GM21737 (cell line): Measurements from ENCODE around the gene NTSR1.

Experiments used
- ATAC-seq: cut with Tn5 transposase; IDR thresholded peaks from one replicate; pipeline ENCODE4 v1.9.1; 2021; ENCODE audit warnings: mild to moderate bottlenecking, moderate library complexity; ENCODE audit not compliant: unreplicated experiment

The NTSR1 gene

DNA sequence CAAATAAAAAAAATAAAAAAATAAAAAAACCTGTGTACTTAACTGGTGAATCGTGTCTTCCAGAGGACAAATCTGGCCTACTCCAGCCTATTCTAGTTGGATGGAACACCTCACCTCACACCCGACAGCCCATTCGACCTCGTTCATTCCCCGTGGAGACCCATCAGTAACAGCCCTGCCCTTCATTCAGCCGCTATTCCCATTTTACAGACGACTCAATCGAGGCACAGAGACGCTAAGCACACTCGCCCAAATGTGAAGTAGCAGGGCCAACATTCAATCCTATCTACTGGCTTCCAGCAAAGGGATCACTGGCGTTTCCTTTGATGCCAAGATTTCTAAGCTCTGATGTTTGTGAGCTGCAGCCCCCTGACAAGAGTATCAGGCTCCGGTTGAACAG, 1.8 kb upstream of the NTSR1 start:
- no peak for ATAC-seq

- ATAC-seq: no peak
Observed at GRCh38 chr20:62707276-62707920, 1.2 kb upstream of the NTSR1 start.

DNA sequence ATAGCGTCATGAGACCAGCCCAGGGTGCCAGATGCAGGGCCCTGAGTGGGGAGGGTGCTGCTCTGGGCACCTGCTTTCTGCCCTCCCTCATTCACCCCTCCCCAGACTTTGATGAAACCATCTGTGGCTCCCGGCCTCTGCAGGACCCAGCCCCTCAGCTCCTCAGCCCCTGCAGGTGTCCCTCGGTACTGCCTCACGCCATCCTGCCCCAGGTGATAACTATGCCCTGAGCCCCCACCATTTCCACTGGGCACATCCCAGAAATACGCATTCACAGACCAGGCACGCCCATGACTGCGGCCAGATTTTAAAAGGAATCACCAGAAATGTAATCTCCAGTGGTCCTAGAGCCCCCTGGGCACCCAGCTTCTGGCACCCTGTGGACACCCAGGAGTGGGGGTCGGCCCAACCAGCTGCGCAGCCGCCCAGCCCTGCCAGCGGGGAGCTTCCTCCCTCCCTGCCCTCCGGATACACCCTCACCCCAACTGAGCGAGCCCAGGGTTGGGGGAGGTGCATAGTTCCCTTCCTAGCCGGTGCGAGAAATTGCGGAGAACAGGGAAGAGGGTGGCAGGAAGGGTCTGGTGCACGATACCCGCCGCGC, 615 bp upstream of the NTSR1 start:
- ATAC-seq: no peak

- no peak for ATAC-seq
Observed at GRCh38 chr20:62709537-62709905, 885 bp downstream of the NTSR1 start.

DNA sequence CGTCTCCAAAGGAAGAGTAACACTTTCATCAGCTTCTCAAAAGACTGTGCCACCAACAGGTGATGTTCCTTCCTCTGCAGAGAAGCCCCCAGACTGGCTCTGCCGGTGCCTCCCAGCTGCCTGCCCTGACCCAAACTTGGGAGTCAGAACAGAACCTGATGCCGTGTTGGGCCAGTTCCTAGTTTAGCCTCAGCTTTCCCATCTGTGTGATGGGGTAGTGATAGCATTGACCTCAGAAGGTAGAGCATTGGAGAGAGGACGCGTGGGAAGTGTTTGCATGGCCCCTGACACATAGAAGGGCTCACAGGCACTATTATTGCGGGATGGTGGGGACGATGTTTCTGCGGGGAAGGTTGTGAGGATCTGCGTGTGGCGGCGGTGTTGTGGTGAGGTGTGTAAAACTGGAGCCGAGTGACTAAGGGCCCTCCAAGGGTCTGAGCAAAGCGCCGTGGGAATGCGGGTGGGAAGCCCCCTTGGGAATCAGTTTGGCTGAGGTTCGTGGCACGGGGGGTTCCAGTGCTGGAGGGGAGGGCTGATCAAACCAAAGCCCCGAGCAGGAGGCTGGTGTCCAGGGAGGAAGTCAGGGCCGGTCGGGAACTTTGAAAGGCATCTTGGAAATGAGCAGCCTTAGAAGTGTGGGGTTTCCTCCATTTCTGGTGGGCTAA, 1.7 kb downstream of the NTSR1 start:
- ATAC-seq: no peak

GRCh38 chr20:62710886-62711702, 2.5 kb downstream of the NTSR1 start:
- no peak for ATAC-seq

DNA sequence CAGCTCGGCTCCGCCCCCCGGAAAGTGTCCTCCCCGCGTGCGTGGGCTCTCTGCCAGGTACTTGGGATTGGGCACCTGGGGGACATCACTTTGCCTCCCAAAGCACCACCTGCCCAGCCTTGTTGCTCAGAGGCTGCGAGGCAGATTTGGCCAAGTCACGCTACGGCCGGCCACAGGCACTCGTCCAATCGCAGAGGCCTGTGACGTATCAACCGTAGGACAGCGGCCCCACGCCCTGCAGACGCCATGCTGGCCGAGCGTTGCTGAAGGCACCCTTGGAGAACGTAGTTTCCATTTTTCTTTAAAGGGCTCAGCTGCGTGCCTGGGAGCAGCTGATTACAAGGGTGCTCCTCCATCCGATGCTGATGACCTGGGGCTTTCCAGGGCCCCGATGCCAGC, 3.1 kb downstream of the NTSR1 start:
- no peak for ATAC-seq

DNA sequence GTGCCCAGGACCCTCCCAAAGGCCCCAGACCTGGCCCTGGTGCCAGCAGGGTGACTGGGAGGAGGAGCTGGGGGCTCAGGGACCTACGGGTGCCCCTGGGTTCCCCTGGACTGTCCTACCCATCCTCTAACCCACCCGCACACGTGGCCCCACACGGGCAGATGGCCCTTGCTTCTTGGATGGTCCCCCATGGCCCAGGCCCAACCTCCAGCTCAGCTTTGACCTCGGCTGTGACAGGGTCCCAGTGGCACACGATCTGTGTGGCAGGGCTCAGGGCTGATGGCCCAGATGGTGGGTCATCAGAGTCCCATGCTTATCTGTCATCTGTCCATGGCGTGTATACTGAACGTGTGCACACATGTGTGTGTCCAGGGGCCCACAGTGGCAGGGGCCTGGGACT, 4.0 kb downstream of the NTSR1 start:
- ATAC-seq: no peak

GRCh38 chr20:62714006-62714405, 5.4 kb downstream of the NTSR1 start:
- no peak for ATAC-seq

GRCh38 chr20:62714799-62715198, 6.2 kb downstream of the NTSR1 start:
- ATAC-seq: no peak

GRCh38 chr20:62715201-62715600, 6.6 kb downstream of the NTSR1 start:
- ATAC-seq: no peak

DNA sequence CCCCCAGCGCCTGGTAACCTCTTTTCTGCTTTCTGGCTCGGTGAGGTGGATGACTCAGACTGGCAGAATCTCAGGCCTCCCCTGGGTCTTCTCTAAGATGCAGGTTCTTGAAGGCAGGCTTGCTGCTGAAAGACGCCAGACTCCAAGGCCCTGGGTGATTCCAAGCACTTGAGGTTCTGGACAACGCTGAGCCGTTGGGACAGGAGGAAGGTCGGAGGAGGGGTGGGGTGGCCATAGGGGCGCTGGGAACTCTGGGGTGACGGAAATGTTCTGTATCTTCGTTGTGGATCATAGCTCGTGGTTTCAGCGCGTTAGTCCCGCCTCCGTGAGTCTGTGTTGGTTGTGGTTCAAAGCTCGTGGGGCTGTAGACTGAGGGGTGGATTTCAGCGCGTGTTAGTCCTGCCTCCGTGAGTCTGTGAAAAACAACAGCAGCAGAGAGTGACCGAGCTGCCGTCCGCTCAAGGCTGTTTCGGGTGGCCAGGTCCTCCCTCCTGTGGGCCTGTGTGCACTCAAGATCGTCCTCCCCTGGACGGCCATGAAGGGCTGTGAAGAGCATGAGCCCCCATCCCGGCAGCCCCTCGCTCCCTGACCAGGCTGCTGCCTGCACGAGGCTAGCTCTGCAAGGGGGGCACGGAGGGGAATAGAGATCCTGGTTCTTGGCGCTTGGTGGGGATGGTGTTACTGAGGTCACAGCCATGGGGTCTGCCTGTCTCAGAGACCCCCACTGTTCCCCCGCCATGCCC, 7.7 kb downstream of the NTSR1 start:
- ATAC-seq: no peak

DNA sequence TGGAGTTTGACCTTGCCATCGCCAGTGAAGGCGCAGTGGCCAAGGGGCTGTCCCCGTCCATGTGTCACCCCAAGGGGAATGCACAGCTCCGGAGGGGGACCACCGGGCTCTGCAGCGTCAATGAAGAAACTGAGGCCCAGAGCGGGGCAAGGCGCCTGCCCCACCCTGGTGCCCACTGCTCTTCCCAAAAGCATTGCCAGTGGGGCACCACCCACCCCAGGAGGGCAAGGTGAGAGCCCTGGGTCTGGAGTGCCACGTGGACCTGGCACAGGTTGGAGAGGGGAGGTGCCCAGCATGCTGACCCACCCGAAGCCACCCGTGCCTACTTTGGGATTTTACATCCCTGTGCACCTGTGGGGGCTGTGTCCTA, 8.3 kb downstream of the NTSR1 start:
- ATAC-seq: no peak

- no peak for ATAC-seq
Observed at GRCh38 chr20:62717933-62718332, 9.3 kb downstream of the NTSR1 start.

- no peak for ATAC-seq
Observed at GRCh38 chr20:62718546-62718945, 9.9 kb downstream of the NTSR1 start.

- no peak for ATAC-seq
Observed at GRCh38 chr20:62719250-62719935, 10.8 kb downstream of the NTSR1 start.

GRCh38 chr20:62721511-62722370, 13.1 kb downstream of the NTSR1 start:
- ATAC-seq: no peak

- no peak for ATAC-seq
Observed at GRCh38 chr20:62722627-62723026, 14.0 kb downstream of the NTSR1 start.

DNA sequence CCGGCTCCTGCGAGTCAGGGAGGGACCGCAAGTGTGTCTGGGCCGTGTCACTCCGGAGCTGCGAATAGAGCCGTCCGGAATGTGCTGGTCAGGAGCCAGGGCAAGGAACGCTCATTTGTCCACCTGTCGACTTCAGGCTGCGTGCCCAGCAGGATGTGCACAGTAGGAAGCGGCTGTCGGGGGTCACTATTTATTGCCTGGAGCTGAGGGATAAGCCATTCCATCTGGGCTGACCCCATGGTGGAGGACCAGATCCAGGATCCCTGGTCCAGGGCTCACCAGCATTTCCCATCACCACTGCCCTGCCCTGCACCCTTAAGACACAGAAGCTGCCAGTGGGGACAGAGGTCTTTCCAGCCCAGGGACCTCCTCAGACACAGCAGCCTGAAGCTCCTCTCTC, 14.7 kb downstream of the NTSR1 start:
- no peak for ATAC-seq
